Suprapubic skin (tissue), 4 donors: ENCODE results near the gene PLCB1. TPM values are rescaled to one million over a fixed set of nuclear protein-coding genes. Genes with fewer than 3 reads are reported as not detected.

Source experiments
- DNase-seq, 2 donors: peaks; one replicate each; pipeline ENCODE4 v3.0.0-alpha.2; 2019; ENCODE audit warnings: low spot score in 2 of 2
- H3K27ac ChIP-seq: fragments of 200-600 bp; sonication (generic); one replicate; pipeline ENCODE4 v1.5.1; 2019
- H3K27me3 ChIP-seq: fragments of 200-600 bp; sonication (generic); one replicate; pipeline ENCODE4 v1.5.1; 2019
- H3K36me3 ChIP-seq: fragments of 200-600 bp; sonication (generic); one replicate; pipeline ENCODE4 v1.5.1; 2019
- H3K4me1 ChIP-seq: fragments of 200-600 bp; sonication (generic); one replicate; pipeline ENCODE4 v1.5.1; 2019
- H3K4me3 ChIP-seq: fragments of 200-600 bp; sonication (generic); one replicate; pipeline ENCODE4 v1.5.1; 2019; ENCODE audit warnings: mild to moderate bottlenecking
- H3K9me3 ChIP-seq: fragments of 200-600 bp; sonication (generic); one replicate; pipeline ENCODE4 v1.5.1; 2019
- EP300 ChIP-seq: sonication (generic); formaldehyde crosslinking; IDR thresholded peaks from one replicate; pipeline ENCODE4 v1.6.1; 2017; ENCODE audit warnings: antibody characterized with exemption
- POLR2A ChIP-seq, 2 donors: fragments of 450-650 bp; IDR thresholded peaks; one replicate each; pipeline ENCODE4 v1.6.1; 2017; ENCODE audit warnings: antibody characterized with exemption in 2 of 2, mild to moderate bottlenecking in 2 of 2, moderate library complexity in 2 of 2
- POLR2AphosphoS5 ChIP-seq, 3 donors: sonication (generic); formaldehyde crosslinking; IDR thresholded peaks; one replicate each; pipeline ENCODE4 v1.6.1; 2017; ENCODE audit warnings: antibody characterized with exemption in 3 of 3
- WGBS: methylation state at CpG from one replicate; pipeline ENCODE4 v1.1.5; 2018; 5-methylcytosine and 5-hydroxymethylcytosine counted together
- total RNA-seq, 4 donors: library from RNA; depleted of rRNA; stranded (reverse); fragments of >200 nt; gene quantifications; one replicate each; pipeline ENCODE4 v1.1.0, GENCODE V29; 2016
- TF ChIP-seq, protein P1 (sequence below), 2 donors: fragments of 200-600 bp in 1 of 2; fragments of 450-650 bp in 1 of 2; sonication (generic) in 1 of 2; IDR thresholded peaks; one replicate each; pipeline ENCODE4 v1.5.1; 2016 to 2019; ENCODE audit warnings: antibody characterized with exemption in 2 of 2, mild to moderate bottlenecking in 1 of 2, moderate library complexity in 1 of 2

Gene PLCB1
- total RNA-seq, 4 donors from 2014 or later, result 3.9 to 15.6 (median 6.7) TPM

DNA sequence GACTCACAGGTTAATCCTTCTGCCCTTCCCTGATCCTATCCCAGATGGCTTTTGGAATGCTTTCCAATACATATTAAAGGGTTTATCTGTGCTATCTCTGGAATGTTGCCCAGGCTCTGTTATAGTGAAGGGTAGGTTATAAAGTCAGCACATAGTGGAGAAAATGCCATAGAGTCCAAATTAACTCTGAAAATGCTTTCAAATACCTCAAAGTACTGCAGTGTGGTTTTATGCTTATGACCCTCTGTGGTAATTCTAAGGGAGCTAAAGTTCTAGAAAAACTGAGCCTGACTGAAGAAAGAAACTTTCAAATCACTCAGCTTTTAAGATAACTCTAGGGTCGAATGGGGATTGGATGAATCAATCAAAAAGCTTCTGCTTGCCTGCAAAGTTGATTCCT is 159.8 kb downstream of the PLCB1 start:
- TF ChIP-seq EP300 (no peak), POLR2A (IDR thresholded peaks at IDR 0.05) (no peak), POLR2AphosphoS5 (IDR thresholded peaks at IDR 0.05) (no peak)
- TF ChIP-seq, protein P1, sequence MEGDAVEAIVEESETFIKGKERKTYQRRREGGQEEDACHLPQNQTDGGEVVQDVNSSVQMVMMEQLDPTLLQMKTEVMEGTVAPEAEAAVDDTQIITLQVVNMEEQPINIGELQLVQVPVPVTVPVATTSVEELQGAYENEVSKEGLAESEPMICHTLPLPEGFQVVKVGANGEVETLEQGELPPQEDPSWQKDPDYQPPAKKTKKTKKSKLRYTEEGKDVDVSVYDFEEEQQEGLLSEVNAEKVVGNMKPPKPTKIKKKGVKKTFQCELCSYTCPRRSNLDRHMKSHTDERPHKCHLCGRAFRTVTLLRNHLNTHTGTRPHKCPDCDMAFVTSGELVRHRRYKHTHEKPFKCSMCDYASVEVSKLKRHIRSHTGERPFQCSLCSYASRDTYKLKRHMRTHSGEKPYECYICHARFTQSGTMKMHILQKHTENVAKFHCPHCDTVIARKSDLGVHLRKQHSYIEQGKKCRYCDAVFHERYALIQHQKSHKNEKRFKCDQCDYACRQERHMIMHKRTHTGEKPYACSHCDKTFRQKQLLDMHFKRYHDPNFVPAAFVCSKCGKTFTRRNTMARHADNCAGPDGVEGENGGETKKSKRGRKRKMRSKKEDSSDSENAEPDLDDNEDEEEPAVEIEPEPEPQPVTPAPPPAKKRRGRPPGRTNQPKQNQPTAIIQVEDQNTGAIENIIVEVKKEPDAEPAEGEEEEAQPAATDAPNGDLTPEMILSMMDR (IDR thresholded peaks at IDR 0.05), result no peak
- Histone ChIP-seq H3K9me3 (no peaks in the 10 kb centered on the region), H3K4me1 (no peaks in the 10 kb centered on the region), H3K36me3 (no peaks in the 10 kb centered on the region), H3K27me3 (no peaks in the 10 kb centered on the region), H3K27ac (no peak overlapping the region), H3K4me3 (no peak overlapping the region)
- no peak for DNase-seq
- WGBS, result 75% methylated on average over 1 of the region's 1 CpG

- TF ChIP-seq, protein P1 (IDR thresholded peaks at IDR 0.05), result no peak
- TF ChIP-seq EP300, result no peak
- no peak for TF ChIP-seq POLR2A (IDR thresholded peaks at IDR 0.05)
- TF ChIP-seq POLR2AphosphoS5 (IDR thresholded peaks at IDR 0.05), result no peak
- H3K27me3 ChIP-seq, result no peaks in the 10 kb centered on the region
- H3K27ac ChIP-seq, result no peak overlapping the region
- 71% methylated on average over 1 of the region's 1 CpG for WGBS
- H3K4me3 ChIP-seq, result no peak overlapping the region
- no peaks in the 10 kb centered on the region for H3K9me3 ChIP-seq
- no peaks in the 10 kb centered on the region for H3K4me1 ChIP-seq
- no peak for DNase-seq
- H3K36me3 ChIP-seq, result no peaks in the 10 kb centered on the region
Measured at GRCh38 chr20:8292793-8293192, 160.7 kb downstream of the PLCB1 start.

DNA sequence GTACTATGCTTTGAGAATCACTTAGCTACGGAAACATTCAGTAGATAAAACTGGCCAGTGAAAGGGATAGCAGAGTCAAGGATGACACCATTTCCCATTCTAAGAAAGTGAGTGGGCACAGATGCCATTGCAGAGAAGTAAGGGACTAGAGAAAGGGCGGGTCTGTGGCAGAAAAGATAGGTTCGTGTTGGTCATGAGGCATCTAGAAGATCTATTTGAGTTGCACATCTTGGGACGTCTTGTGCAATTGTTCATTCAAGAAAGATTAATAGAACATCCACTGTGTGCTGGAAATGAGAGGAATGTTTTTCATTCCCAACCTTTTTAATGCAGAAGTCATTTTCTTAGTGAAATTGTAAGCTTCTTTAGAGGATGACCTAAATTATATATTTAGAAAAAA is 161.7 kb downstream of the PLCB1 start:
- no peaks in the 10 kb centered on the region for H3K4me1 ChIP-seq
- WGBS, result 80% methylated on average over 4 of the region's 4 CpGs
- no peak for DNase-seq

GRCh38 chr20:8296536-8296935 is 164.5 kb downstream of the PLCB1 start:
- Histone ChIP-seq H3K9me3 (no peaks in the 10 kb centered on the region), H3K4me3 (no peak overlapping the region), H3K27me3 (no peaks in the 10 kb centered on the region), H3K27ac (no peak overlapping the region), H3K36me3 (no peaks in the 10 kb centered on the region), H3K4me1 (no peaks in the 10 kb centered on the region)
- 60% methylated on average over 2 of the region's 2 CpGs for WGBS
- no peak for TF ChIP-seq POLR2AphosphoS5 (IDR thresholded peaks at IDR 0.05)
- TF ChIP-seq EP300, result no peak
- TF ChIP-seq, protein P1 (IDR thresholded peaks at IDR 0.05), result no peak
- TF ChIP-seq POLR2A (IDR thresholded peaks at IDR 0.05), result no peak
- no peak for DNase-seq

More for the DNA sequence above, 161.7 kb downstream of the PLCB1 start:
- H3K27ac ChIP-seq, result no peak overlapping the region
- H3K9me3 ChIP-seq, result no peaks in the 10 kb centered on the region
- no peak overlapping the region for H3K4me3 ChIP-seq
- H3K27me3 ChIP-seq, result no peaks in the 10 kb centered on the region
- TF ChIP-seq POLR2AphosphoS5 (IDR thresholded peaks at IDR 0.05) (no peak), POLR2A (IDR thresholded peaks at IDR 0.05) (no peak), EP300 (no peak)
- H3K36me3 ChIP-seq, result no peaks in the 10 kb centered on the region

- Histone ChIP-seq H3K27me3 (no peaks in the 10 kb centered on the region), H3K4me3 (no peak overlapping the region), H3K9me3 (no peaks in the 10 kb centered on the region), H3K4me1 (no peaks in the 10 kb centered on the region), H3K36me3 (no peaks in the 10 kb centered on the region), H3K27ac (no peak overlapping the region)
- DNase-seq, result no peak
- WGBS, result 79% methylated on average over 1 of the region's 1 CpG
- TF ChIP-seq EP300 (no peak), POLR2A (IDR thresholded peaks at IDR 0.05) (no peak), POLR2AphosphoS5 (IDR thresholded peaks at IDR 0.05) (no peak)
- TF ChIP-seq, protein P1 (IDR thresholded peaks at IDR 0.05), result no peak
Measured at GRCh38 chr20:8298426-8299043, 166.5 kb downstream of the PLCB1 start.

- Histone ChIP-seq H3K27me3 (no peaks in the 10 kb centered on the region), H3K36me3 (no peaks in the 10 kb centered on the region), H3K4me1 (no peaks in the 10 kb centered on the region), H3K4me3 (no peak overlapping the region), H3K27ac (no peak overlapping the region), H3K9me3 (no peaks in the 10 kb centered on the region)
- 83% methylated on average over 4 of the region's 4 CpGs for WGBS
- TF ChIP-seq, protein P1 (IDR thresholded peaks at IDR 0.05), result no peak
- TF ChIP-seq EP300 (no peak), POLR2A (IDR thresholded peaks at IDR 0.05) (no peak), POLR2AphosphoS5 (IDR thresholded peaks at IDR 0.05) (no peak)
- DNase-seq, result no peak
Measured at GRCh38 chr20:8299921-8300320, 167.9 kb downstream of the PLCB1 start.
